Activated naive CD8-positive, alpha-beta T cell treated with anti-CD3 and anti-CD28 coated beads for 36 hours (primary cell): ENCODE data around the gene RNGTT. TPM values are rescaled to one million over a fixed set of nuclear protein-coding genes. Genes with fewer than 3 reads are reported as not detected.
"Not testable (repeated sequence)": the region's sequence is repeated elsewhere in the genome, so short reads cannot be mapped to it uniquely, and the experiment has no call there.

ENCODE experiments used
- DNase-seq: peaks from one replicate; pipeline ENCODE4 v3.0.0; 2021
- H3K27ac Mint-ChIP-seq: one replicate; pipeline ENCODE4 v1.8.0; 2022; ENCODE audit warnings: mild to moderate bottlenecking, moderate library complexity, mixed read lengths
- H3K27me3 Mint-ChIP-seq: one replicate; pipeline ENCODE4 v1.8.0; 2022; ENCODE audit warnings: mild to moderate bottlenecking, mixed read lengths
- H3K36me3 Mint-ChIP-seq: one replicate; pipeline ENCODE4 v1.8.0; 2021; ENCODE audit warnings: mild to moderate bottlenecking, mixed read lengths
- H3K4me1 Mint-ChIP-seq: one replicate; pipeline ENCODE4 v1.8.0; 2021; ENCODE audit warnings: mixed read lengths
- H3K4me3 Mint-ChIP-seq: one replicate; pipeline ENCODE4 v1.8.0; 2022; ENCODE audit warnings: mild to moderate bottlenecking, moderate library complexity, mixed read lengths
- H3K9me3 Mint-ChIP-seq: one replicate; pipeline ENCODE4 v1.8.0; 2022; ENCODE audit warnings: mixed read lengths
- total RNA-seq, 2 experiments: library from RNA; stranded (reverse); gene quantifications; one replicate each; pipeline ENCODE4 v1.2.3, GENCODE V29; 2021

Gene RNGTT
- total RNA-seq, 2 experiments from 2014 or later, result 19.7 to 20.9 TPM

DNA sequence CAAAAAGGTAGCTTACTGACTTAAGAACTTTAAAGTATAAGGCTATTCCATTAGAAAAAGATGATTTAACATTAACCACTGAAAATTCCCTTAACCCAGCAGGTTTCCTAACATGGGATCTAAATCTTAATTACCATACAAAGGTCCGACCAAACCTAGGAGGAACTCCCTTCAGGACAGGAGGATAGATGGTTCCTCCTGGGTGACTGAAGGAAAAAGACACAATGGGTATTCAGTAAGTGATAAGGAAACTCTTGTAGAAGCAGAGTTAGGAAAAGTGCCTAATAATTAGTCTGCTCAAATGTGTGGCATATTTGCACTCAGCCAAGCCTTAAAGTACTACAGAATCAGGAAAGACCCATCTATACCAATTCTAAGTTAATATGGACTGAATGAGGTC lies 237.0 kb downstream of the RNGTT start:
- H3K27ac Mint-ChIP-seq, result not testable (repeated sequence)

DNA sequence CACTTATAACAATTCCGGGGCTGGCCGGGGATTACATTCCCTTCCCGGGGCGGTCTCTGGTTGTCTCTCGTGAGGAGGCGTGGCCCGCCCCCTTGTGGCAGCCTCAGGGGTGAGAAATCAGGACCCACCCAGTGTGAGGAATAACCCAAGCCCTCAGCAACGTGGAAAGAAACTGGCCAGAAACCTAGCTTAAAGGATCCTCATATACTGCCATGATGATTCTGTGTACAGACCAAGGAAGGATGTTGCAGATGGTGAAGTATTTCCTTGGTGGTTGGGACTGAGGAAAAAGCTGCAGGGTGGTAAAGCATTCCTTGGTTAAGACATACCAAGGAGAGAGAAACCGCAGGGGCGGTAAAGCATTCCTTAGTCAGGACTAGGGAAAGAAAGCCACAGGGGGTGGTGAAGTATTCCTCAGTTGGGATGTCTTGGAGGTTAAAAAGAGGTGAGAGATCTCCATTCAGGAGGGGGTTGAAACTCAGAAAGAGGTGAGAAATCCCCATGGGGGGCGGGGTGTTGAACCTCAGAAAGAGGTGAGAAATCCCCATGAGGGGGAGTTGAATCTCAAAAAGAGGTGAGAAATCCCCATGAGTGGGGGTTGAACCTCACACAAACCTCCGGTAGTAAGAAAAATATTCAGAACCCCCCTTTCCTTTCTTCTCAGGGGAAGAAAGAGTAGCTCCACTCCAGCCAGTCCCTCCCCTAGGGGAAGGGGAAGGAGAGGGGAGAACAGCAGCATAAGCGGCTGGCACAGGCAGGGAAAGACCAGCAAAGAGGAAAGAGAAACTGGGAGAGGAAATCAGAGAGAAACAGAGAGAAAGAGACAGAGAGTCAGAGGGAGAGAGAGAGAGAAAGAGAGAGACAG lies 238.1 kb downstream of the RNGTT start:
- no peak overlapping the region for H3K4me3 Mint-ChIP-seq

More for the DNA sequence above, 237.0 kb downstream of the RNGTT start:
- peaks cover 31% of the 10 kb centered on the region for H3K36me3 Mint-ChIP-seq
- DNase-seq, H3K27me3 Mint-ChIP-seq, H3K9me3 Mint-ChIP-seq, H3K4me3 Mint-ChIP-seq: not testable (repeated sequence)
- H3K4me1 Mint-ChIP-seq, result peaks cover 23% of the 10 kb centered on the region

DNA sequence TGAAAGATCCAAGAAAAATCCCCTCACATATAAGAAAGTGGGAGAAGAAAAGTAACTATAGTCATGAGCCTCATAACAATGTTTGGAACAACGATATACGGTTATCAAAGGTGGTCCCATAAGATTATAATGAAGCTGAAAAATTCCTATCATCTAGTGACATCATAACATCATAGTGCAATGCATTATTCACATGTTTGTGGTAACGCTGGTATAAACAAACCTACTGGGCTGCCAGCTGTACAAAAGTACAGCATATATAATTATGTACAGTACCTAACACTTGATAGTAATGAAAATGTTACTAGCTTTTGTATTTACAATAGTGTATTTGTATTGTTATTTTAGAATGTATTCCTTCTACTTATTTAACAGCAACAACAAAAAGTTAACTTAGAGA lies 240.7 kb downstream of the RNGTT start:
- Mint-ChIP-seq H3K27me3 (no peaks in the 10 kb centered on the region), H3K4me1 (peaks cover 20% of the 10 kb centered on the region), H3K27ac (no peak overlapping the region), H3K36me3 (peaks cover 26% of the 10 kb centered on the region), H3K9me3 (peaks cover 2% of the 10 kb centered on the region), H3K4me3 (no peak overlapping the region)
- no peak for DNase-seq

More for the DNA sequence above, 238.1 kb downstream of the RNGTT start:
- Mint-ChIP-seq H3K9me3 (peaks cover 2% of the 10 kb centered on the region), H3K36me3 (peaks cover 34% of the 10 kb centered on the region), H3K4me1 (peaks cover 25% of the 10 kb centered on the region), H3K27me3 (no peaks in the 10 kb centered on the region), H3K27ac (peak overlapping the region; percentile 82)
- DNase-seq, result peak; percentile 15

DNA sequence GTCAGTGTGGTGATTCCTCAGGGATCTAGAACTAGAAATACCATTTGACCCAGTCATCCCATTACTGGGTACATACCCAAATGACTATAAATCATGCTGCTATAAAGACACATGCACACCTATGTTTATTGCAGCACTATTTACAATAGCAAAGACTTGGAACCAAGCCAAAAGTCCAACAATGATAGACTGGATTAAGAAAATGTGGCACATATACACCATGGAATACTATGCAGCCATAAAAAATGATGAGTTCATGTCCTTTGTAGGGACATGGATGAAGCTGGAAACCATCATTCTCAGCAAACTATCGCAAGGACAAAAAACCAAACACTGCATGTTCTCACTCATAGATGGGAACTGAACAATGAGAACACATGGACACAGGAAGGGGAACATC lies 247.0 kb downstream of the RNGTT start:
- not testable (repeated sequence) for H3K4me3 Mint-ChIP-seq, H3K9me3 Mint-ChIP-seq

DNA sequence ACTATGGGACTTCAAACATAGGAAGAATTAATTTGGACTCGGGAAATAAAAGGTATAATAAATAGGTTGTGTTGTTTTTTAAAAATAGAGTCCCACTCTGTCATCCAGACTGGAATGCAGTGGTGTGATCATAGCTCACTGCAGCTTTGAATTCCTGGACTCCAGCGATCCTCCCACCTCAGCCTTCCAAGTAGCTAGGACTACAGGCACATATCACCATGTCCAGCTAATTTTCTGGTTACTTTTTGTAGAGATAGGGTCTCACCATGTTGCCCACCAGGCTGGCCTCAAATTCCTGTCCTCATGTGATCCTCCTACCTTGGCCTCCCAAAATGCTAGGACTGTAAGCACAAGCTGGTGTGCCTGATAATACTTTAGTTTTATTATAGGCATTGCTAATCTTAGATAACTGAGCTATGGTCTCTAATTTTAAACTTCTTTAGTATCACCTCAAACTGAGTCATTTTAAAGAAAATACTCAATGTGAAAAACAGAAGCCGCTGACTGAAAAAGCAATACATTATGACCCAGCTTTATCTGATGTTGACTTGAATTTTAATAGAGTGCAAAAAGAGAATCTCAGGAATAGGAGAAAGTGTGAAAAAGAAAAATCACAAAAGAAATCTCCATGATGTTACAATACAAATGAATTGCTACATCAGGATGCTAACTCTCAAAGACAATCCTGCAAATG lies 251.0 kb downstream of the RNGTT start:
- Mint-ChIP-seq H3K27me3 (no peaks in the 10 kb centered on the region), H3K27ac (no peak overlapping the region), H3K4me3 (no peak overlapping the region), H3K9me3 (peaks cover 3% of the 10 kb centered on the region), H3K4me1 (peaks cover 4% of the 10 kb centered on the region), H3K36me3 (peaks cover 20% of the 10 kb centered on the region)
- no peak for DNase-seq

More for the DNA sequence above, 247.0 kb downstream of the RNGTT start:
- peaks cover 26% of the 10 kb centered on the region for H3K36me3 Mint-ChIP-seq
- not testable (repeated sequence) for H3K4me1 Mint-ChIP-seq, H3K27me3 Mint-ChIP-seq, DNase-seq, H3K27ac Mint-ChIP-seq

DNA sequence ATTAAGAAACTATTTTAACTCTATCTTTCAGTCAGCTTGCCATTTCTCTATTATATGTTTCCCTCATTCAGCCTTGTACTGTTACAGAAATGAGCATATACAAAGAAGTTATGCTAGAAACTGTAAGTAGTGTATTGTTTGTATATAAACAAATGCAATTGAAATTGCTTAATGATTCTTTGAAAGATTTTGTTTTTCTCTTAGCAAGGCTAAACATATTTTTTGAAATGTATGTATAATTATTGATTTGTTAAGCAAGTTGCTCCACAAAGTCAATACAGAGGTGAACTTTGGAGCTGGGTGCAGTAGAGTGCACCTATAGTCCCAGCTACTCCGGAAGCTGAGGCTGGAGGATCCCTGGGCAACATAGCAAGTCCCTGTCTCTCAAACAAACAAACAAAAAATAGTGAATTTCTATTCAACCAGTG lies 253.6 kb downstream of the RNGTT start:
- H3K9me3 Mint-ChIP-seq, result peaks cover under 1% of the 10 kb centered on the region
- no peak overlapping the region for H3K27ac Mint-ChIP-seq
- no peak for DNase-seq
- H3K36me3 Mint-ChIP-seq, result peaks cover 6% of the 10 kb centered on the region
- peaks cover 16% of the 10 kb centered on the region for H3K4me1 Mint-ChIP-seq
- H3K4me3 Mint-ChIP-seq, result no peak overlapping the region
- no peaks in the 10 kb centered on the region for H3K27me3 Mint-ChIP-seq

DNA sequence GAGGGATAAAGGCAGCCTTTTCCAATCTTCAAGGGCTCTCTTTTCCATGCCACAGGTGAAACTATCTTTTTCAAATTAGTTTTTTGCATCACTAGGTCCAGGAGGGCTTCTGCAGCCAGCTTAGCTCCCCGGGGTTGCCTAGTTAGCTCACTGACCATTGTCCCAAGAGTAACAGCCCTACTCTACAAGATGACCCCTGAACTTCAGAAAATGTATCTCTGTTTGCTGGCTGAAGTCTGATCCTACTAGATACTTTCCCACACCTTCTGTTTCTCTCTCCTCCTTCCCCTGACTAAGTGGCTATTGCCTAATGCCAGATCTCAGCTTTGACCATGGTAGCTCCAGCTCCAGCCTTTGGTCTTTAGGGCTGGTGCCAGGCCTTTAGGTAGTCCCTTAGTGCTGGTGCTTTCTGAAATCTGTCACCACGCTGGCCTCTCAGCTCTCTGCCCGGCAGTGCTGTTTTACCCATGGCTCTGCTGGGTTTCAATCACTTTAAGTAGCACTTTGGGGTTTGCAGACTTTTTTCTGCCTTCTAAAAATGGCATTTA lies 255.1 kb downstream of the RNGTT start:
- H3K27ac Mint-ChIP-seq, result no peak overlapping the region
- peaks cover under 1% of the 10 kb centered on the region for H3K9me3 Mint-ChIP-seq

DNA sequence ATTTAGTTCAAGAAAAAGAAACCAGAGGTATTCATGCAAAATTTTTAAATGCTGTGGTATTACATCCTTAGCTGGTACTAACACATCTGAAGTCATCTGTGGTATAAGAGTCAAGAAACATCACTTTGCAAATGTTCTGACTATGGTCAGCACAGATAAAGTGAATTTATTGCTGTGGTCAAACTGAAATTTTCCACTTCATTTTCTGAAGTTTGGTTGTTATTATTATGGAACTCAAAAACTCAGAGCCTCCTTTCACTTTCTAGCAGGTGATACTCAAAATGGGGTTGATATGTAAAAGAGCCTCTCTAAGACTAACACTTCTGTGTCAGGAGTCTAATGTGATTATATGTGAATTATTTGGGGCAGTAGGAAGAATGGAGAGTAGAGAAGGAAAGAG lies 257.8 kb downstream of the RNGTT start:
- peaks cover 7% of the 10 kb centered on the region for H3K9me3 Mint-ChIP-seq
- H3K36me3 Mint-ChIP-seq, result peaks cover 16% of the 10 kb centered on the region
- no peak overlapping the region for H3K4me3 Mint-ChIP-seq
- H3K27me3 Mint-ChIP-seq, result no peaks in the 10 kb centered on the region
- H3K27ac Mint-ChIP-seq, result peak overlapping the region; percentile 4
- no peak for DNase-seq
- H3K4me1 Mint-ChIP-seq, result peaks cover 30% of the 10 kb centered on the region

More for the DNA sequence above, 255.1 kb downstream of the RNGTT start:
- DNase-seq, result no peak
- Mint-ChIP-seq H3K4me3 (no peak overlapping the region), H3K27me3 (no peaks in the 10 kb centered on the region), H3K36me3 (peaks cover 8% of the 10 kb centered on the region), H3K4me1 (peaks cover 26% of the 10 kb centered on the region)

DNA sequence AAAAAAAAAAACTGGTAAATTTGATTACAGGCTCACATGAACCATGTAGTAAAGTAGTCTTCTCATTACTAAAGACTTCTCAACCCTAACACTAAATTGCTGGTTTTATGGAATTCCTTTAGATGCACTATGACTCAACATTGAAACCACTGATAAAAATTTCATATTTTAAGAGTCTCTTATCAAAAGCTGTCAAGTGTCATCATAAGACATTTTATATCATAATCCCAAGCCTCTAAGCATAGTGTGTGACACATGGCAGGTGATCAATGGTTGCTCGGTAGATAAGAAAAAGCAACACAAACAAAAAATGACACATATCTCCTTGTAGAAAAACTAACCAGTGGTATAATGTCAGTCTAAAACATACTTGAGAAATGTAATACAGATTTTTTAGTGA lies 258.4 kb downstream of the RNGTT start:
- Mint-ChIP-seq H3K27ac (peak overlapping the region; percentile 56), H3K4me1 (peaks cover 34% of the 10 kb centered on the region), H3K27me3 (no peaks in the 10 kb centered on the region), H3K9me3 (peaks cover 7% of the 10 kb centered on the region), H3K36me3 (peaks cover 16% of the 10 kb centered on the region), H3K4me3 (no peak overlapping the region)
- no peak for DNase-seq

DNA sequence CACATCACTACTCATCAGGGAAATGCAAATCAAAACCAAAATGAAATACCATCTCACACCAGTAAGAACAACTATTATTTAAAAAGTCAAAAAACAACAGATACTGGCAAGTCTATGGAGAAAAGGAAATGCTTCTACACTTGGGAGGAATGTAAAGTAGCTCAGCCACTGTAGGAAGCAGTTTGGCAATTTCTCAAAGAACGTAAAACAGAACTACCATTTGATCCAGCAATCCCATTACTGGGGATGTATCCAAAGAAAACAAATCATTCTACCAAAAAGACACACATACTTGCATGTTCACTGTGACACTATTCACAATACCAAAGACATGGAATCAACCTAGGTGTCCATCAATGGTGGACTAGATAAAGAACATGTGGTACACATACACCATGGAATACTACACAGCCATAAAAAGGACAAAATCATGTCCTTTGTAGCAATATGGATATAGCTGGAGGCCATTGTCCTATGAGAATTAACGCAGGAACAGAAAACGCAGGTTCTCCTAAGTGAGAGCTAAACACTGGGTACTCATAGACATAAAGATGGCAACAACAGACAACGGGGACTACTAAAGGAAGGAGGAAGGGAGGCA lies 260.4 kb downstream of the RNGTT start:
- Mint-ChIP-seq H3K9me3 (peaks cover 7% of the 10 kb centered on the region), H3K4me3 (no peak overlapping the region), H3K27ac (no peak overlapping the region), H3K36me3 (peaks cover 22% of the 10 kb centered on the region), H3K27me3 (no peaks in the 10 kb centered on the region), H3K4me1 (peaks cover 38% of the 10 kb centered on the region)
- no peak for DNase-seq

DNA sequence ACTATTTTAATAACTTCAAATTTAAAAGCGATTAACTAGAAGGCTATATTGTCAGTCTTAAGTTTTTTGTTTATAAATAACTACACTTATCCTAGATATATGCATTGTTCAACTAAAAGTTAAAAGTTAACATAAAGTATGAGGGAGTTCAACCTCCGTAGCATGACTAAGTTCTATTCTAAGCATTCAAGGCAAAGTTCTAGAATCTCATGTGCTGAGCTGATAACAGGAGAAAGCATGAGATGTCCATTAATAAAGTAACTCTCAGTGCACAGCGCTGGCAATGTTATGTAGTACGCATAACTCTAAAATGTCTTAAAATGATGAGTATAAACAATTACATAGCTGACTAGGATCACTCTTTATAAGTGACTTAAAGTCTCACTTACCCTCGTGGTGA lies 264.8 kb downstream of the RNGTT start:
- peaks cover 17% of the 10 kb centered on the region for H3K9me3 Mint-ChIP-seq
- no peaks in the 10 kb centered on the region for H3K27me3 Mint-ChIP-seq
- no peak overlapping the region for H3K27ac Mint-ChIP-seq
- H3K36me3 Mint-ChIP-seq, result peaks cover 38% of the 10 kb centered on the region
- no peak for DNase-seq
- H3K4me1 Mint-ChIP-seq, result peaks cover 18% of the 10 kb centered on the region
- no peak overlapping the region for H3K4me3 Mint-ChIP-seq

DNA sequence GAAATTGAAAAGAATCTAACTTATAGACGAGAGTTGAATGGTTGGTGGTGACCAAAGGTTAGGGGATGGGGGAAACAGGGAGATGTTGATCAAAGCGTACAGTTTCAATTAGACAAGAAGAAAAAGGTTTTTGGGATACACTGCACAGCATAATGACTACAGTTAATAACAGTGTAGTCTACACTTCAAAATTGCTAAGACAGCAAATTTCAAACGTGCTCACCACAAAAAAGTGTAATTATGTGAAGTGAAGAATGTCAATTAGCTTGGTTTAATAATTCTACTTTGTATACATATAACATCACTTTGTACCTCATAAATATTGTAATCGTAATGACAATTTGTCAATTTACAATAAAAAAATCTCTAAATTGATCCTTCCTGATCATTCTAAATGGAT lies 267.5 kb downstream of the RNGTT start:
- peaks cover 41% of the 10 kb centered on the region for H3K36me3 Mint-ChIP-seq
- no peak overlapping the region for H3K4me3 Mint-ChIP-seq
- H3K27me3 Mint-ChIP-seq, result no peaks in the 10 kb centered on the region
- no peak for DNase-seq
- H3K9me3 Mint-ChIP-seq, result peaks cover 11% of the 10 kb centered on the region
- H3K27ac Mint-ChIP-seq, result no peak overlapping the region
- peaks cover 10% of the 10 kb centered on the region for H3K4me1 Mint-ChIP-seq

DNA sequence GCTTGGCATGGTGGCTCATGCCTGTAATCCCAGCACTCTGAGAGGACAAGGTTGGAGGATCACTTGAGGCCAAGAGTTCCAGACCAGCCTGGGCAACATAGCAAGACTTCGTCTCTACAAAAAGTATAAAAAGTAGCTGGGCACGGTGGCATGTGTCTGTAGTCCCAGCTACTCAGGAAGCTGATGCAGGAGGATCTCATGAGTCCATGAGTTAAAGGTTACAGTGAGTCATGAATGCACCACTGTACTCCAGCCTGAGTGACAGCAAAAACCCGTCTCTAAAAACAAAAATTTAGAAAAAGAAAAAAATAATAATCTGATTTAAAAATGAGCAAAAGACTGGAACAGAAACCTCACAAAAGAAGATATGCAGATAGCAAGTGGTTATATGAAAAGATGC lies 279.7 kb downstream of the RNGTT start:
- Mint-ChIP-seq H3K4me1 (peaks cover 1% of the 10 kb centered on the region), H3K27ac (no peak overlapping the region), H3K9me3 (peaks cover 8% of the 10 kb centered on the region), H3K27me3 (no peaks in the 10 kb centered on the region), H3K36me3 (peaks cover 37% of the 10 kb centered on the region), H3K4me3 (no peak overlapping the region)
- DNase-seq, result no peak

DNA sequence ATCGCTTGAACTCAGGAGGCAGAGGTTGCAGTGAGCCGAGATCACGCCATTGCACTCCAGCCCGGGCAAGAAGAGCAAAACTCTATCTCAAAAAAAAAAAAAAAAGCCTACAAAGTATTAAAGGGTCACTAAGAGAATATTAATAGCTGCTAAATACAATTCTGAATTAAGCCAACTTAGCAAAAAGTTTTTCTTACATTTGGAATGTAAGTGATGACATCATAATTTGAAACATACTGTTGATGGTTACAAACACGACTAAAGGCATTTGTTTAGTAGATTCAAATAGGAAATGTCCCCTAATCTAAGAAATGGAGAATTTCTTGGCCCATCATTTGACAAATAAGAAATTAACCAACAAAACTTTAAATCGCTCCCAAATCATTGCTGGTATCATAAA lies 282.8 kb downstream of the RNGTT start:
- H3K36me3 Mint-ChIP-seq, result peaks cover 38% of the 10 kb centered on the region
- H3K4me1 Mint-ChIP-seq, result peaks cover 1% of the 10 kb centered on the region
- H3K9me3 Mint-ChIP-seq, result peaks cover 2% of the 10 kb centered on the region
- H3K27ac Mint-ChIP-seq, result no peak overlapping the region
- no peak overlapping the region for H3K4me3 Mint-ChIP-seq
- H3K27me3 Mint-ChIP-seq, result no peaks in the 10 kb centered on the region
- no peak for DNase-seq

DNA sequence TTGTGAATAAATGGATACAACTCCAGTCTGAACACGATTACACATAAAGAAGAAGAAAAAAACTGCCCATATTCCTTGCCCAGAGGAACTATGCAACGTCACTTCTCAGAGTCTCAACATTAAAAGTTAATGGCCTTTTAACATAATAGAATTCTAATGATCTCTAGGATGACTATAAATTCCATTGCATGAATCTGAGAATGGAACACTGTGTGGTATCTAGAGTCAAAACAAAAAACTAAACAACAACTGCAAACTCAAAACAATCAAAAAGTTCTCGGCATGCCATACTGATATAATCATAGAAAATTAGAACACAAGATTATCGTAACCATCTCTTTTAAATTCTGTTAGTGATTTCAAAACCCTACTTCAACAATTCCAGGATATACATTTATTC lies 283.6 kb downstream of the RNGTT start:
- peaks cover under 1% of the 10 kb centered on the region for H3K9me3 Mint-ChIP-seq
- H3K4me3 Mint-ChIP-seq, result no peak overlapping the region
- DNase-seq, result no peak
- no peak overlapping the region for H3K27ac Mint-ChIP-seq
- peaks cover 39% of the 10 kb centered on the region for H3K36me3 Mint-ChIP-seq
- peaks cover 1% of the 10 kb centered on the region for H3K4me1 Mint-ChIP-seq
- H3K27me3 Mint-ChIP-seq, result no peaks in the 10 kb centered on the region
